Nephron progenitor cell (in vitro differentiated cells): Measurements from ENCODE around the gene IRF2BPL.

ENCODE experiments used
- DNase-seq: peaks from one replicate; pipeline ENCODE4 v3.0.0; 2021
- H3K27ac Mint-ChIP-seq: 2 replicates; pipeline ENCODE4 v1.8.0; 2021; ENCODE audit warnings: mild to moderate bottlenecking, moderate library complexity, mixed read lengths
- H3K27me3 Mint-ChIP-seq: 2 replicates; pipeline ENCODE4 v1.8.0; 2021; ENCODE audit warnings: mild to moderate bottlenecking, low read depth, mixed read lengths; ENCODE audit not compliant: poor library complexity
- H3K36me3 Mint-ChIP-seq: 2 replicates; pipeline ENCODE4 v1.8.0; 2021; ENCODE audit warnings: low read depth, mixed read lengths
- H3K4me1 Mint-ChIP-seq: 2 replicates; pipeline ENCODE4 v1.8.0; 2021; ENCODE audit warnings: mixed read lengths
- H3K4me3 Mint-ChIP-seq: 2 replicates; pipeline ENCODE4 v1.8.0; 2021; ENCODE audit warnings: mild to moderate bottlenecking, moderate library complexity, mixed read lengths
- H3K9me3 Mint-ChIP-seq: 2 replicates; pipeline ENCODE4 v1.8.0; 2021; ENCODE audit warnings: mild to moderate bottlenecking, moderate library complexity, mixed read lengths
- TF ChIP-seq, protein P1 (sequence below): fragments of 200-600 bp; sonication (generic); IDR thresholded peaks from 2 replicates; pipeline ENCODE4 v1.5.0; 2021; ENCODE audit warnings: antibody characterized with exemption

The IRF2BPL gene

DNA sequence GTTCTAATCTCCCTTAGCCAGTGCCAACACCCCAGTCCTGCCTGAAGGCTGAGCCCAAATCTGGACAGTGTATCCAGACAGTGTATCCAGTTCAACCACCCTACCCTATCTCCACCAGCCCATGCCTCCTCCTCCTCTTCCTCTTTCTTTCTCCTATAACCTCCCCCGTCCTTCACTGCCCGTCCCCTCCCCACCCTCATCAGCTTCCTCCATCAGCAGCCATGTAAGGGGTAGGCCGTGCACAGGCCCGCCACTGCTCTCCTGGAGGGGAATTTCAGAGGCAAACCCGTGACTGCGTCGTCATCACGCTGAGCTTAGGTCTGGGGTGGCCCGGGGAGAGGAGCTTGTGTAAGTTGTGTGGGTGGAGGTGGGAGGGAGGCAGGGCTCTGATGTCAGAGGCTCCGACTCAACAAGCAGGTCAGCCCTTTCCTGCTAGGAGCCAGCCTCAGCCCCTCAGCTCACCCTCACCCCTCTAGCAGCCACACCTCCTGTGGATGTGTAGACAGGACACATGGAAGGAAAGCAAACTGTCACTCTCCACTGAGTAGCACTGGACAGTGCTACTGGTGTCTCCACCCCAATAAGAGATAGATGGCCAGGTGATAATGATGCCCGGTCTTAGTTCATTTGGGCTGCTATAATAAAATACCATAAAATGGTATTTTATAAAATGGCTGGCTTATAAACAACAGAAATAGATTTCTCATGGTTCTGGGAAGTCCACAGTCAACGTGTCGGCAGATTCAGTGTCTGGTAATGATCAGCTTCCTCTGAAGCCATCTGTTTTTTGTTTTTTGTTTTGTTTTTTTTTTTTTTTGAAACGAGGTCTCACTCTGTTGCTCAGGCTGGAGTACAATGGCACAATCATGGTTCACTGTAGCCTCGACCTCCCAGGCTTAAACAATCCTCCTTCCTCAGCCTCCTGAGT, 50.5 kb downstream of the IRF2BPL start:
- TF ChIP-seq, protein P1, sequence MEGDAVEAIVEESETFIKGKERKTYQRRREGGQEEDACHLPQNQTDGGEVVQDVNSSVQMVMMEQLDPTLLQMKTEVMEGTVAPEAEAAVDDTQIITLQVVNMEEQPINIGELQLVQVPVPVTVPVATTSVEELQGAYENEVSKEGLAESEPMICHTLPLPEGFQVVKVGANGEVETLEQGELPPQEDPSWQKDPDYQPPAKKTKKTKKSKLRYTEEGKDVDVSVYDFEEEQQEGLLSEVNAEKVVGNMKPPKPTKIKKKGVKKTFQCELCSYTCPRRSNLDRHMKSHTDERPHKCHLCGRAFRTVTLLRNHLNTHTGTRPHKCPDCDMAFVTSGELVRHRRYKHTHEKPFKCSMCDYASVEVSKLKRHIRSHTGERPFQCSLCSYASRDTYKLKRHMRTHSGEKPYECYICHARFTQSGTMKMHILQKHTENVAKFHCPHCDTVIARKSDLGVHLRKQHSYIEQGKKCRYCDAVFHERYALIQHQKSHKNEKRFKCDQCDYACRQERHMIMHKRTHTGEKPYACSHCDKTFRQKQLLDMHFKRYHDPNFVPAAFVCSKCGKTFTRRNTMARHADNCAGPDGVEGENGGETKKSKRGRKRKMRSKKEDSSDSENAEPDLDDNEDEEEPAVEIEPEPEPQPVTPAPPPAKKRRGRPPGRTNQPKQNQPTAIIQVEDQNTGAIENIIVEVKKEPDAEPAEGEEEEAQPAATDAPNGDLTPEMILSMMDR, result no peak
- Mint-ChIP-seq H3K27ac (peak overlapping the region; percentile 22), H3K27me3 (peaks cover 5% of the 10 kb centered on the region), H3K4me1 (peaks cover 45% of the 10 kb centered on the region), H3K9me3 (peaks cover 16% of the 10 kb centered on the region), H3K36me3 (peaks cover 7% of the 10 kb centered on the region), H3K4me3 (no peak overlapping the region)
- no peak for DNase-seq

- DNase-seq, result no peak
- Mint-ChIP-seq H3K27ac (peak overlapping the region; percentile 84), H3K4me3 (no peak overlapping the region), H3K9me3 (peaks cover 5% of the 10 kb centered on the region), H3K27me3 (peaks cover 5% of the 10 kb centered on the region), H3K36me3 (peaks cover 1% of the 10 kb centered on the region), H3K4me1 (peaks cover 50% of the 10 kb centered on the region)
- TF ChIP-seq, protein P1, result no peak
Measured at GRCh38 chr14:76976240-76977005, 52.1 kb downstream of the IRF2BPL start.

DNA sequence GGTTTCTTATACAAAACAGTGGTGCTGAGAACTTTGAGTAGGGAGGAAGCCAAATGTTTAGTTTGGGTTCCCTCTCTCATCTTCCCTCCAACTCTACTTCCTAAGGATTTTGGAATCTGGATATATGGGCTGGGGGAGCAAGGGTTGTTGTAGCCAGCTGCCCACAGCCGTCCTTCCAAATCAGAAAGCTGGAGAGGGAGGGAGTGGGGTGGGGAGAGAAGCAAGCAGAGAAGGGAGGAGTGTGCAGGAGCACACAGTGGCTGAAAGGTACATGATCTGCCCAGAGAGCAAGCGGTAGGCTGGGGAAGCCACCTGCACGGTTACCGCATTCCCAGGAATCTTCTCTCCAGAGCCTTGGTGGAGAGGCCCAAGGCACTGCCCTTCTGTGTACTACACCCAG, 52.7 kb downstream of the IRF2BPL start:
- TF ChIP-seq, protein P1, result no peak
- Mint-ChIP-seq H3K27ac (no peak overlapping the region), H3K27me3 (peaks cover 5% of the 10 kb centered on the region)

GRCh38 chr14:76975051-76975450, 53.5 kb downstream of the IRF2BPL start:
- TF ChIP-seq, protein P1, result no peak
- Mint-ChIP-seq H3K9me3 (no peaks in the 10 kb centered on the region), H3K27ac (peak overlapping the region; percentile 88), H3K36me3 (no peaks in the 10 kb centered on the region), H3K27me3 (peaks cover 5% of the 10 kb centered on the region), H3K4me1 (peaks cover 60% of the 10 kb centered on the region), H3K4me3 (no peak overlapping the region)
- no peak for DNase-seq

More for the DNA sequence above, 52.7 kb downstream of the IRF2BPL start:
- no peaks in the 10 kb centered on the region for H3K9me3 Mint-ChIP-seq
- peaks cover 56% of the 10 kb centered on the region for H3K4me1 Mint-ChIP-seq
- DNase-seq, result no peak
- no peak overlapping the region for H3K4me3 Mint-ChIP-seq
- H3K36me3 Mint-ChIP-seq, result no peaks in the 10 kb centered on the region
